ENCODE data around the gene ADPRHL1.
"Not testable (repeated sequence)": the region's sequence is repeated elsewhere in the genome, so short reads cannot be mapped to it uniquely, and the experiment has no call there.

Gene ADPRHL1

DNA sequence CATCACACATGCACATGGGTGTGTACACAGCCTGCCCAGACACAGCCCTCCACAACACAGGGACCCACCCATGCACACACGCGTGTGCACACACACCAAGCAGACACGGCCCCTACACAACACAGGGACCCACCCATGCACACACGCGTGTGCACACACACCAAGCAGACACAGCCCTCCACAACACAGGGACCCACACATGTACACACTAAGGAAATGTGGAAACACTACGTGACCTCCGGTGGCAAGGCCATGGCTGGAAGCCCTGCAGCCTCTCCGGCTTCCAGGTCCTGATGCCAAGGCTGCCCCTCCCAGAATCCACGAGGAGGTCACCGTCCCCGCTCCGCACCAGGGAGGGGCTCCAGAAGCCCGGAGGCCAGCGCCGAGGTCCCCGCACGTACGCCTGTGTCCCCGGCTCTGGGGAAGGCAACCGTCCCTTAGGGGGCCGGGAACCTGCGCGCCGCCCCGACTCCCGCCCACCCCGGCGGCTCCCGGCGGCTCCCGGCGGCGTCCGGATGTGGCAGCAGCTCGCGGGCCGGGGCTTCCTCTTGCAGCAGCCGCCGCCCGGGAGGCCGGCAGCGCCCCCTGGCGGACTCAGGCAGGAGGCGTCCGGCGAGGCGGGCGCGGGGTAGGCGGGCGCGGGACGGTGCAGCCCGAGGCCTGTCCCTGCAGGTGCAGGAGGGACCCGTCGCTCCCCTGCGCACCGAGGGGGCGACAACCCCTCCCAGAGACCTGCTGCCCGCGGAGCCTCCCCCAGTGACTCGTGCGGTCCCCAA, 59.5 kb downstream of the ADPRHL1 start:
- in situ Hi-C loops (cut with MboI; ENCODE audit: low pct_unique_long_range_greater_than_20kb, low sequenced_read_pairs, unreplicated experiment): loop anchor here (25.0 kb wide), 1 partner anchor 456 kb away; no protein-coding TSS in a partner anchor
- peak; percentile 93 for DNase-seq (ENCODE audit: low spot score)
- TF ChIP-seq, protein P1, sequence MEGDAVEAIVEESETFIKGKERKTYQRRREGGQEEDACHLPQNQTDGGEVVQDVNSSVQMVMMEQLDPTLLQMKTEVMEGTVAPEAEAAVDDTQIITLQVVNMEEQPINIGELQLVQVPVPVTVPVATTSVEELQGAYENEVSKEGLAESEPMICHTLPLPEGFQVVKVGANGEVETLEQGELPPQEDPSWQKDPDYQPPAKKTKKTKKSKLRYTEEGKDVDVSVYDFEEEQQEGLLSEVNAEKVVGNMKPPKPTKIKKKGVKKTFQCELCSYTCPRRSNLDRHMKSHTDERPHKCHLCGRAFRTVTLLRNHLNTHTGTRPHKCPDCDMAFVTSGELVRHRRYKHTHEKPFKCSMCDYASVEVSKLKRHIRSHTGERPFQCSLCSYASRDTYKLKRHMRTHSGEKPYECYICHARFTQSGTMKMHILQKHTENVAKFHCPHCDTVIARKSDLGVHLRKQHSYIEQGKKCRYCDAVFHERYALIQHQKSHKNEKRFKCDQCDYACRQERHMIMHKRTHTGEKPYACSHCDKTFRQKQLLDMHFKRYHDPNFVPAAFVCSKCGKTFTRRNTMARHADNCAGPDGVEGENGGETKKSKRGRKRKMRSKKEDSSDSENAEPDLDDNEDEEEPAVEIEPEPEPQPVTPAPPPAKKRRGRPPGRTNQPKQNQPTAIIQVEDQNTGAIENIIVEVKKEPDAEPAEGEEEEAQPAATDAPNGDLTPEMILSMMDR (IDR thresholded peaks at IDR 0.05; ENCODE audit: extremely low read depth, insufficient read depth, missing control alignments): peak; percentile 97

DNA sequence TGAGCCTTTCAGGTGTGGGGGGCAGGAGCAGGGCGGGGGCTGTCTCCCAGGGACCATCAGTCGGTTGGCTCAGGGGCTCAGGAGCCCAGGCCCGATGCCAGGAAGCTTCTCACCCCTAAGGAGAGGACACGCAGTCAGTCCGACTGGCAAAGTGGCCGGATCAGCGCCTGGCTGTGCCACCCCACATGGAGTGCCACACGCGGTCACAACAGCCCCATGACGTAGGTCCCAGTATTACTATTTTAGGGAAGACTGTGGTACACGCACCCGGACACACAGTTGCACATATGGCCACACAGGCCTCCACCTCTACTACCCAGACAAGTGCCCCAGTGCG, 60.1 kb downstream of the ADPRHL1 start:
- in situ Hi-C loops (cut with MboI; ENCODE audit: low pct_unique_long_range_greater_than_20kb, low sequenced_read_pairs, unreplicated experiment): loop anchor here (25.0 kb wide), 1 partner anchor 456 kb away; no protein-coding TSS in a partner anchor
- TF ChIP-seq, protein P1 (IDR thresholded peaks at IDR 0.05; ENCODE audit: extremely low read depth, insufficient read depth, missing control alignments): no peak
- DNase-seq (ENCODE audit: low spot score): no peak

DNA sequence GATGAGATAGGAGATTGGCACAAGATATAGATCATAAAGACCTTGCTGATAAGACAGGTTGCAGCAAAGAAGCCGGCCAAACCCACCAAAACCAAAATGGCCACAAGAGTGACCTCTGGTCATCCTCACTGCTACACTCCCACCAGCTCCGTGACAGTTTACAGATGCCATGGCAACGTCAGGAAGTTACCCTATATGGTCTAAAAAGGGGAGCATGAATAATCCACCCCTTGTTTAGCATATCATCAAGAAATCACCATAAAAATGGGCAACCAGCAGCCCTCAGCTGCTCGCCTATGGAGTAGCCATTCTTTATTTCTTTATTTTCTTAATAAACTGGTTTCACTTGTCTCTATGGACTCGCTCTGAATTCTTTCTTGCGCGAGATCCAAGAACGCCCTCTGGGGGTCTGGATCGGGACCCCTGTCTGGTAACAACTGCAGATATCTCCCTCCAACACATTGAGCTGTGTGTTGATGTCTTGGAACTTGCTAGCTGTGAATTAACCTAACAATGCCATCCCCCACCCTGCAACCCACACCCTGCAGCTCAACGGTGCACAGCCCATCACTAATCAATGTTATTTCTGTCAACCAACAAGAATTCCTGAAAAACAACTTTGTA, 62.3 kb downstream of the ADPRHL1 start:
- TF ChIP-seq, protein P1 (IDR thresholded peaks at IDR 0.05; ENCODE audit: extremely low read depth, insufficient read depth, missing control alignments): no peak
- no peak for DNase-seq (ENCODE audit: low spot score)
- in situ Hi-C loops (cut with MboI; ENCODE audit: low pct_unique_long_range_greater_than_20kb, low sequenced_read_pairs, unreplicated experiment): loop anchor here (25.0 kb wide), 1 partner anchor 454 kb away; no protein-coding TSS in a partner anchor

DNA sequence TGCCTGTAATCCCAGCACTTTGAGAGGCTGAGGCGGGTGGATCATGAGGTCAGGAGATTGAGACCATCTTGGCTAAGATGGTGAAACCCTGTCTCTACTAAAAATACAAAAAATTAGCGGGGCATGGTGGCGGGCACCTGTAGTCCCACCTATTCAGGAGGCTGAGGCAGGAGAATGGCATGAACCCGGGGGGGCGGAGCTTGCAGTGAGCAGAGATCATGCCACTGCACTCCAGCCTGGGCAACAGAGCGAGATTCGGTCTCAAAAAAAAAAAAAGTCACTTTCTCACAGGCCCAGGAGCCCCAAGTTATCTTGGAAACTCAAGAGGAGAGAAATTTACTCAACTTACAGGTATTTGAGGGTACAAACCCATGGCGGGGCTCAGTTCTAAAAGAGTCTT, 63.7 kb downstream of the ADPRHL1 start:
- DNase-seq (ENCODE audit: low spot score): not testable (repeated sequence)
- in situ Hi-C loops (cut with MboI; ENCODE audit: low pct_unique_long_range_greater_than_20kb, low sequenced_read_pairs, unreplicated experiment): loop anchor here (25.0 kb wide), 1 partner anchor 452 kb away; no protein-coding TSS in a partner anchor

DNA sequence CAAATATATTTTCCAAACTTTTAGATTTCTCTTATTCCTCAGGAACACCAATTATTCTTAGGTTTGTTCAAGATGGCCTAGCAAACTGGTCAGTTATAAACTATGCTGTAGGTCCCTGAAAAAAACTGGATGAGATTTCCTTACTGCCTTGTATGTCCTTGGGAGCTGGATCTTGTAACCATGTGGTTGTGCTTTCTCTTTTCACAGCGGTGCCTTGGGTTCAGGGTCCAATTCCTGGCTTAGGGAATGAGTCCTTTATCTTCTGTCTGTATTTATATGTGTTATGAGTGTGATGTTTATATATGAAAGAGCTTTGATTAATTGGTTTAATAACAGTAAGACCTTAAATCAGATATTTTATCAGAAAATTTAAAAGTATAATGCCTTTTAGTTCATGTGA, 65.9 kb downstream of the ADPRHL1 start:
- TF ChIP-seq, protein P1 (IDR thresholded peaks at IDR 0.05; ENCODE audit: extremely low read depth, insufficient read depth, missing control alignments): no peak
- in situ Hi-C loops (cut with MboI; ENCODE audit: low pct_unique_long_range_greater_than_20kb, low sequenced_read_pairs, unreplicated experiment): loop anchor here (25.0 kb wide), 1 partner anchor 450 kb away; no protein-coding TSS in a partner anchor
- DNase-seq (ENCODE audit: low spot score): no peak

DNA sequence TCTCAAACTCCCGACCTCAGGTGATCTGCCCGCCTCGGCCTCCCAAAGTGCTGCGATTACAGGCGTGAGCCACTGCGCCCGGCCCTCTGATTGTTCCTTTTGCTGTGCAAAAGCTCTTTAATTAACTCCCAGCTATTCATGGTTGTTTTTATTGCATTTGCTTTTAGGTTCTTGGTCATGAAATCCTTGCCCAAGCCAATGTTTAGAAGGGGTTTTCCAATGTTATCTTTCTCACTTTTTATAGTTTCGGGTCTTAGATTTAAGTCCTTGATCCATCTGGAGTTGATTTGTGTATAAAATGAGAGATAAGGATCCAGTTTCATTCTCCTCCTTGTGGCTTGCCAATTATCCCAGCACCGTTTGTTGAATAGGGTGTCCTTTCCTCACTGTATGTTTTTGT, 70.2 kb downstream of the ADPRHL1 start:
- no peak for DNase-seq (ENCODE audit: low spot score)
- in situ Hi-C loops (cut with MboI; ENCODE audit: low pct_unique_long_range_greater_than_20kb, low sequenced_read_pairs, unreplicated experiment): loop anchor here (25.0 kb wide), 1 partner anchor 446 kb away; no protein-coding TSS in a partner anchor
- TF ChIP-seq, protein P1 (IDR thresholded peaks at IDR 0.05; ENCODE audit: extremely low read depth, insufficient read depth, missing control alignments): no peak

DNA sequence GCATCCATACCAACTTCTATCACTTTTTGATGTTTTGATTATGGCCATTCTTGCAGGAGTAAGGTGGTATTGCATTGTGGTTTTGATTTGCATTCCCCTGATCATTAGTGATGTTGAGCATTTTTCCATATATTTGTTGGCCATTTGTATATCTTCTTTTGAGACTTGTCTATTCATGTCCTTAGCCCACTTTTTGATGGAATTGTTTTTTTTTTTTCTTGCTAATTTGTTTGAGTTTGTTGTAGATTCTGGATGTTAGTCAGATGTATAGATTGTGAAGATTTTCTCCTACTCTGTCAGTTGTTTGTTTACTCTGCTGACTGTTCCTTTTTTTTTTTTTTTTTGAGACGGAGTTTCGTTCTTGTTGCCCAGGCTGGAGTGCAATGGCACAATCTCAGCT, 70.7 kb downstream of the ADPRHL1 start:
- DNase-seq (ENCODE audit: low spot score): not testable (repeated sequence)
- in situ Hi-C loops (cut with MboI; ENCODE audit: low pct_unique_long_range_greater_than_20kb, low sequenced_read_pairs, unreplicated experiment): loop anchor here (25.0 kb wide), 1 partner anchor 445 kb away; no protein-coding TSS in a partner anchor

Measured in GM13977 (cell line).